Liver (tissue), 9 donors: ENCODE measurements around the gene NMNAT2. TPM values are rescaled to one million over a fixed set of nuclear protein-coding genes. Genes with fewer than 3 reads are reported as not detected.
A peak's percentile ranks its signal among the peaks of the same experiment; 100 is the strongest.

Source experiments
- DNase-seq: peaks from one replicate; pipeline ENCODE4 v3.0.0-alpha.2; 2017; ENCODE audit warnings: low spot score
- H3K27ac ChIP-seq, 2 donors: one replicate each; pipeline ENCODE4 v1.7.0; 2013; ENCODE audit warnings: inconsistent platforms in 2 of 2, low read length in 2 of 2, control low read depth in 1 of 2, low read depth in 1 of 2, mild to moderate bottlenecking in 1 of 2
- H3K27me3 ChIP-seq, 4 donors: one replicate each; pipeline versions ENCODE4 v1.6.1 to v1.7.0; 2013; ENCODE audit warnings: low read length in 3 of 4, inconsistent platforms in 1 of 4, mild to moderate bottlenecking in 1 of 4, moderate library complexity in 1 of 4; ENCODE audit not compliant: control insufficient read depth in 4 of 4, insufficient read depth in 4 of 4
- H3K36me3 ChIP-seq, 4 donors: one replicate each; pipeline versions ENCODE4 v1.6.1 to v1.7.0; 2013; ENCODE audit warnings: low read length in 3 of 4, mild to moderate bottlenecking in 3 of 4, low read depth in 1 of 4, moderate library complexity in 1 of 4; ENCODE audit not compliant: control insufficient read depth in 4 of 4, insufficient read depth in 3 of 4
- H3K4me1 ChIP-seq, 4 donors: one replicate each; pipeline versions ENCODE4 v1.6.1 to v1.7.0; 2013; ENCODE audit warnings: low read length in 3 of 4, mild to moderate bottlenecking in 3 of 4, moderate library complexity in 1 of 4; ENCODE audit not compliant: control insufficient read depth in 4 of 4, insufficient read depth in 4 of 4
- H3K4me3 ChIP-seq, 3 donors: one replicate each; pipeline versions ENCODE4 v1.6.1 to v1.7.0; 2013; ENCODE audit warnings: low read length in 3 of 3, control low read depth in 1 of 3, low read depth in 1 of 3, mild to moderate bottlenecking in 1 of 3
- H3K9ac ChIP-seq, 2 donors: one replicate each; pipeline ENCODE4 v1.7.0; 2013; ENCODE audit warnings: low read length in 2 of 2, mild to moderate bottlenecking in 2 of 2, moderate library complexity in 2 of 2, control low read depth in 1 of 2, low read depth in 1 of 2
- H3K9me3 ChIP-seq, 4 donors: one replicate each; pipeline versions ENCODE4 v1.6.1 to v1.7.0; 2013; ENCODE audit warnings: low read length in 3 of 4; ENCODE audit not compliant: control insufficient read depth in 4 of 4
- ATF3 ChIP-seq: IDR thresholded peaks from 2 replicates; pipeline ENCODE4 v1.6.1; 2016; ENCODE audit warnings: antibody characterized with exemption
- CTCF ChIP-seq: fragments of 150-350 bp; IDR thresholded peaks from 2 replicates; pipeline ENCODE4 v1.5.1; 2017; ENCODE audit warnings: improper control_type of control experiment, low read depth, low read length; ENCODE audit not compliant: missing input control
- EGR1 ChIP-seq, 2 donors: IDR thresholded peaks; 2 replicates each; pipeline ENCODE4 v1.6.1; 2016 to 2018; ENCODE audit warnings: antibody characterized with exemption in 2 of 2, low read depth in 2 of 2
- FOXA1 ChIP-seq: IDR thresholded peaks from 2 replicates; pipeline ENCODE4 v1.6.1; 2016; ENCODE audit warnings: antibody characterized with exemption
- GABPA ChIP-seq, 2 donors: IDR thresholded peaks in 1 of 2; conservative IDR thresholded peaks in 1 of 2; 2 replicates each; pipeline ENCODE4 v1.6.1; 2016; ENCODE audit warnings: antibody characterized with exemption in 2 of 2, mild to moderate bottlenecking in 1 of 2, moderate library complexity in 1 of 2
- HNF4A ChIP-seq, 2 donors: conservative IDR thresholded peaks; 2 replicates each; pipeline ENCODE4 v1.6.1; 2016; ENCODE audit warnings: antibody characterized with exemption in 2 of 2, mild to moderate bottlenecking in 2 of 2
- JUND ChIP-seq, 2 donors: IDR thresholded peaks; 2 replicates each; pipeline ENCODE4 v1.6.1; 2016; ENCODE audit warnings: antibody characterized with exemption in 2 of 2
- RAD21 ChIP-seq, 2 donors: IDR thresholded peaks; 2 replicates each; pipeline ENCODE4 v1.6.1; 2016; ENCODE audit warnings: antibody characterized with exemption in 2 of 2, mild to moderate bottlenecking in 2 of 2
- REST ChIP-seq: IDR thresholded peaks from 2 replicates; pipeline ENCODE4 v1.6.1; 2016; ENCODE audit warnings: antibody characterized with exemption, mild to moderate bottlenecking
- RXRA ChIP-seq, 2 donors: IDR thresholded peaks; 2 replicates each; pipeline ENCODE4 v1.6.1; 2017 to 2018; ENCODE audit warnings: antibody characterized with exemption in 2 of 2, mild to moderate bottlenecking in 1 of 2
- SP1 ChIP-seq: IDR thresholded peaks from 2 replicates; pipeline ENCODE4 v1.6.1; 2018; ENCODE audit warnings: antibody characterized with exemption, mild to moderate bottlenecking
- TAF1 ChIP-seq: conservative IDR thresholded peaks from 2 replicates; pipeline ENCODE4 v1.6.1; 2016; ENCODE audit warnings: antibody characterized with exemption, mild to moderate bottlenecking
- YY1 ChIP-seq: IDR thresholded peaks from 2 replicates; pipeline ENCODE4 v1.6.1; 2016; ENCODE audit warnings: antibody characterized with exemption, mild to moderate bottlenecking
- WGBS: extraction: QIAGEN DNeasy Blood & Tissue Kit; methylation state at CpG from one replicate; pipeline ENCODE4 v1.1.7; 2013; 5-methylcytosine and 5-hydroxymethylcytosine counted together
- polyA plus RNA-seq, 2 donors: library from polyadenylated mRNA; stranded (reverse) in 1 of 2; unstranded in 1 of 2; fragments of 200-250 nt in 1 of 2; fragments of >200 nt in 1 of 2; fragmentation: Nextera tagmentation in 1 of 2; extraction: Ambion mirVana in 1 of 2; gene quantifications; one replicate each; pipeline versions ENCODE4 v1.2.1 to v1.2.3, GENCODE V29; 2013 to 2015
- total RNA-seq, 2 donors: library from RNA; depleted of rRNA; stranded (reverse); fragments of >200 nt; gene quantifications; one replicate each; pipeline ENCODE4 v1.2.3, GENCODE V29; 2014
- TF ChIP-seq, protein P1 (sequence below): IDR thresholded peaks from 2 replicates; pipeline ENCODE4 v1.6.1; 2016; ENCODE audit warnings: antibody characterized with exemption
- donor health status: healthy.
- donor health status: healthy.
- donor health status: healthy.
- donor health status: healthy.
- donor health status: healthy.

The NMNAT2 gene
- total and polyA plus RNA-seq, 4 donors, result under 0.01 to 0.07 (median 0.05) TPM; not detected in 1

DNA sequence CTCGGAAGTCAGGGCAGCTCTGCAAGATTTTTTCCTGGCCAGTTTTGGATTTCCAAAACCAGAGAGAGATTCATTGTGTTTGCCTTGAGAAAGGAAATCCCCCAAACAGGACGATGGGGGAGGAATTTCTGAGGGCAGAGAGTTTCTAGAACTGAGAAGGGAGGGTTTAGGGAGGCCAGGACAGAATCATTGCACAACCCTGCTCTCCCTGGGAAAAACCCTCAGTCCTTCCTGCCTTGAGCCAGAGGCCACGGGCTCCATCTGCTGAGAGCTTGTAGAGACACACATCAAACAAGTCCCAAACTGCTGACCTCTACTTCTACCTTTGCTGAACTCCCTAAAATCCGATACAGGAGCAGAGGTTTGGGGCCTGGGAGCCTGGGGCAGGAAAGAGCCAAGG, 99.7 kb downstream of the NMNAT2 start:
- Histone ChIP-seq H3K9ac (no peak overlapping the region), H3K4me1 (no peaks in the 10 kb centered on the region), H3K4me3 (no peak overlapping the region), H3K27me3 (no peaks in the 10 kb centered on the region), H3K36me3 (no peaks in the 10 kb centered on the region), H3K9me3 (no peaks in the 10 kb centered on the region), H3K27ac (no peak overlapping the region)
- WGBS, result 31% methylated on average over 4 of the region's 4 CpGs
- peak; percentile 38 for DNase-seq
- TF ChIP-seq HNF4A (conservative IDR thresholded peaks at IDR 0.05) (peak in 1 of 2 donors; percentile 7), FOXA1 (no peak), REST (no peak), RAD21 (IDR thresholded peaks at IDR 0.05) (peak; percentile 79 to 83), CTCF (peak; percentile 41), SP1 (peak; percentile 6), RXRA (IDR thresholded peaks at IDR 0.05) (peak; percentile 25 to 28)

- WGBS, result 77% methylated on average over 6 of the region's 6 CpGs
- no peak overlapping the region for H3K4me3 ChIP-seq
- H3K9ac ChIP-seq, result no peak overlapping the region
- H3K27me3 ChIP-seq, result no peaks in the 10 kb centered on the region
- no peaks in the 10 kb centered on the region for H3K9me3 ChIP-seq
- no peak for DNase-seq
- no peaks in the 10 kb centered on the region for H3K36me3 ChIP-seq
- no peaks in the 10 kb centered on the region for H3K4me1 ChIP-seq
- no peak overlapping the region for H3K27ac ChIP-seq
- no peak for TF ChIP-seq JUND (IDR thresholded peaks at IDR 0.05)
- TF ChIP-seq EGR1 (IDR thresholded peaks at IDR 0.05; ENCODE audit: low read depth in 2 of 2), result no peak
- no peak for TF ChIP-seq GABPA (IDR thresholded peaks at IDR 0.05 in 1 of 2, conservative IDR thresholded peaks at IDR 0.05 in 1 of 2)
- TF ChIP-seq HNF4A (conservative IDR thresholded peaks at IDR 0.05), result no peak
- TF ChIP-seq, protein P1, sequence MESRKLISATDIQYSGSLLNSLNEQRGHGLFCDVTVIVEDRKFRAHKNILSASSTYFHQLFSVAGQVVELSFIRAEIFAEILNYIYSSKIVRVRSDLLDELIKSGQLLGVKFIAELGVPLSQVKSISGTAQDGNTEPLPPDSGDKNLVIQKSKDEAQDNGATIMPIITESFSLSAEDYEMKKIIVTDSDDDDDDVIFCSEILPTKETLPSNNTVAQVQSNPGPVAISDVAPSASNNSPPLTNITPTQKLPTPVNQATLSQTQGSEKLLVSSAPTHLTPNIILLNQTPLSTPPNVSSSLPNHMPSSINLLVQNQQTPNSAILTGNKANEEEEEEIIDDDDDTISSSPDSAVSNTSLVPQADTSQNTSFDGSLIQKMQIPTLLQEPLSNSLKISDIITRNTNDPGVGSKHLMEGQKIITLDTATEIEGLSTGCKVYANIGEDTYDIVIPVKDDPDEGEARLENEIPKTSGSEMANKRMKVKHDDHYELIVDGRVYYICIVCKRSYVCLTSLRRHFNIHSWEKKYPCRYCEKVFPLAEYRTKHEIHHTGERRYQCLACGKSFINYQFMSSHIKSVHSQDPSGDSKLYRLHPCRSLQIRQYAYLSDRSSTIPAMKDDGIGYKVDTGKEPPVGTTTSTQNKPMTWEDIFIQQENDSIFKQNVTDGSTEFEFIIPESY, result no peak
- TF ChIP-seq RAD21 (IDR thresholded peaks at IDR 0.05), result no peak
- TF ChIP-seq TAF1, result no peak
- TF ChIP-seq SP1, result no peak
- TF ChIP-seq RXRA (IDR thresholded peaks at IDR 0.05), result no peak
- TF ChIP-seq YY1, result no peak
- no peak for TF ChIP-seq ATF3
- TF ChIP-seq REST, result no peak
Measured at GRCh38 chr1:183315991-183316758, 102.0 kb downstream of the NMNAT2 start.
